Calu3 (cell line): ENCODE results near the gene PDZD2. TPM values are rescaled to one million over a fixed set of nuclear protein-coding genes. Genes with fewer than 3 reads are reported as not detected.
A peak's percentile ranks its signal among the peaks of the same experiment; 100 is the strongest.

Experiments used
- BruUV-seq: library from RNA; stranded (reverse); fragments of 400-500 nt; replicated peaks from 2 replicates; lab custom pipeline; 2021; lab: Mats Ljungman, UMichigan
- CTCF ChIA-PET: fragments of 300-600 bp; sonication (Branson Sonifier 250); formaldehyde crosslinking; loops from one replicate; lab custom pipeline; 2022; ENCODE audit warnings: antibody characterized with exemption; lab: Charles Lee
- DNase-seq: peaks from one replicate; pipeline ENCODE4 v3.0.0; 2022
- H3K27ac Mint-ChIP-seq: one replicate; pipeline ENCODE4 v1.8.0; 2022; ENCODE audit warnings: mixed read lengths; ENCODE audit not compliant: unreplicated experiment
- H3K27me3 Mint-ChIP-seq: one replicate; pipeline ENCODE4 v1.8.0; 2022; ENCODE audit warnings: mixed read lengths; ENCODE audit not compliant: unreplicated experiment
- H3K36me3 Mint-ChIP-seq: one replicate; pipeline ENCODE4 v1.8.0; 2022; ENCODE audit warnings: mild to moderate bottlenecking, moderate library complexity, mixed read lengths; ENCODE audit not compliant: insufficient read depth, unreplicated experiment
- H3K4me1 Mint-ChIP-seq: one replicate; pipeline ENCODE4 v1.8.0; 2022; ENCODE audit warnings: mild to moderate bottlenecking, low read depth, mixed read lengths; ENCODE audit not compliant: unreplicated experiment
- H3K4me3 Mint-ChIP-seq: one replicate; pipeline ENCODE4 v1.8.0; 2022; ENCODE audit warnings: mild to moderate bottlenecking, low read depth, moderate library complexity, mixed read lengths; ENCODE audit not compliant: unreplicated experiment
- H3K9me3 Mint-ChIP-seq: one replicate; pipeline ENCODE4 v1.8.0; 2022; ENCODE audit warnings: low read depth, mixed read lengths; ENCODE audit not compliant: unreplicated experiment
- intact Hi-C: fragments of 100-400 bp; cut with micrococcal nuclease; formaldehyde crosslinking; loops from one replicate; pipeline ENCODE4 v1.10.0; 2022; ENCODE audit not compliant: unreplicated experiment
- total RNA-seq: library from RNA; stranded (reverse); gene quantifications from 2 replicates; pipeline ENCODE4 v1.2.3, GENCODE V29; 2022
- TF ChIP-seq, protein P1 (sequence below): fragments of 200-600 bp; IDR thresholded peaks from one replicate; pipeline ENCODE4 v1.8.0; 2022; ENCODE audit warnings: antibody characterized with exemption; ENCODE audit not compliant: unreplicated experiment

PDZD2 gene
- total RNA-seq, 1 experiment from 2014 or later, result 0.97 TPM

DNA sequence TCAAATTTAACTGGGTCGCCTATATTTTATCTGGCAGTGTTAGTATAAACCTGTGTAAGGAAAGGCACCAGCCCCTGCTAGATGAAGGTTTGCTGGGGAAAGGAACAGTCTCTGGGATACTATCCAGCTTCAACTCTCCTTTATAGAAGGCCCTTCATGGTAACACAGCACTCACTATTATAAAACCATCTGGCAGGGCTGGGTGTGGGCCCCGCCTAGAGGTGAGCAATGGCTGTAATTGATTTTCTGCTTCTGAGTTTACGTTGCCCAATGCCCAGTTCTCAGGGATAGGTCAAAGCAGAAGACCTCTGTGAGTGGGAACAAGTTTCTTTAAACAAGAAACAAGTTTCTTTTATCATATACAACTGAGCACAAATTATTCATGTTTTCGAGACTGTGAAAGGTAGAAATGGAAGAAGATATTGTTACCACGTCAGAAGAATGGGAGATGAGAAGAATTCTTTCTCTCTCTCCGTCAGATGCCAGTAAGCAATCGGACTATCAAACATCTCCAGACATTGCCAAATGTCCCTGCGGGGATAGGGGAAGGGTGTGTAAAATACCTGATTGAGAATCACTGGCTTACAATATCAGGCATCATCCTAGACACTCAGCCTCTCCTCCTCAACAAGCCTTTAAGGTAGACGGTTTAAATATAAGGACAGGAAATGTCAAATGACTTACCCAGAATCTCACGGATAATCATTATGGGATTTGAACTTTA is 205.9 kb downstream of the PDZD2 start:
- CTCF ChIA-PET, result no interaction called here
- Mint-ChIP-seq H3K4me3 (no peak overlapping the region), H3K36me3 (no peaks in the 10 kb centered on the region), H3K27ac (no peak overlapping the region), H3K4me1 (peaks cover 15% of the 10 kb centered on the region), H3K27me3 (peaks cover 29% of the 10 kb centered on the region), H3K9me3 (peaks cover 2% of the 10 kb centered on the region)
- peak; percentile 47 for DNase-seq
- no TSS peak for BruUV-seq
- intact Hi-C loops, result no loop called here
- TF ChIP-seq, protein P1, sequence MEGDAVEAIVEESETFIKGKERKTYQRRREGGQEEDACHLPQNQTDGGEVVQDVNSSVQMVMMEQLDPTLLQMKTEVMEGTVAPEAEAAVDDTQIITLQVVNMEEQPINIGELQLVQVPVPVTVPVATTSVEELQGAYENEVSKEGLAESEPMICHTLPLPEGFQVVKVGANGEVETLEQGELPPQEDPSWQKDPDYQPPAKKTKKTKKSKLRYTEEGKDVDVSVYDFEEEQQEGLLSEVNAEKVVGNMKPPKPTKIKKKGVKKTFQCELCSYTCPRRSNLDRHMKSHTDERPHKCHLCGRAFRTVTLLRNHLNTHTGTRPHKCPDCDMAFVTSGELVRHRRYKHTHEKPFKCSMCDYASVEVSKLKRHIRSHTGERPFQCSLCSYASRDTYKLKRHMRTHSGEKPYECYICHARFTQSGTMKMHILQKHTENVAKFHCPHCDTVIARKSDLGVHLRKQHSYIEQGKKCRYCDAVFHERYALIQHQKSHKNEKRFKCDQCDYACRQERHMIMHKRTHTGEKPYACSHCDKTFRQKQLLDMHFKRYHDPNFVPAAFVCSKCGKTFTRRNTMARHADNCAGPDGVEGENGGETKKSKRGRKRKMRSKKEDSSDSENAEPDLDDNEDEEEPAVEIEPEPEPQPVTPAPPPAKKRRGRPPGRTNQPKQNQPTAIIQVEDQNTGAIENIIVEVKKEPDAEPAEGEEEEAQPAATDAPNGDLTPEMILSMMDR, result peak; percentile 19

DNA sequence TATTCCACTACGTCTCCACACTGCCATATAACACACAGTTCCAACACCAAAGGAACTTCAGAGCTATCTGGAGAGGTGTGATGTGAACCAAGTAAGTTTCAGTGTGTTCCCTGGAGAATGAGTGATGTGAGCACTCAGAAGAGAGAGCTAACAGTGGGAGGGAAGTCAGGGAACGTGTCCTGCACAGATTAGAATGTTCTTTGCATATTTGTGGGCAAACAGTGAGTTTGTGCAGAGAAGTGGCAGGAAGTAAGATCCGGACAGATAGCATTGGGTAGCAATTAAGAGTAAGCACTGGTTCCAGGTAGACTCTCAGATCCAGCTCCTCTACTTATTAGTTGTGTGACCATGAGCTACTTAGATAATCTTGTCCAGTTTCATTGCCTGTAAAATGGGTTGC is 206.4 kb downstream of the PDZD2 start:
- H3K9me3 Mint-ChIP-seq, result peaks cover 2% of the 10 kb centered on the region
- CTCF ChIA-PET, result no interaction called here
- BruUV-seq, result no TSS peak
- H3K27me3 Mint-ChIP-seq, result peaks cover 29% of the 10 kb centered on the region
- intact Hi-C loops, result no loop called here
- no peaks in the 10 kb centered on the region for H3K36me3 Mint-ChIP-seq
- peaks cover 15% of the 10 kb centered on the region for H3K4me1 Mint-ChIP-seq
- TF ChIP-seq, protein P1, result no peak
- no peak overlapping the region for H3K27ac Mint-ChIP-seq
- H3K4me3 Mint-ChIP-seq, result no peak overlapping the region
- no peak for DNase-seq

DNA sequence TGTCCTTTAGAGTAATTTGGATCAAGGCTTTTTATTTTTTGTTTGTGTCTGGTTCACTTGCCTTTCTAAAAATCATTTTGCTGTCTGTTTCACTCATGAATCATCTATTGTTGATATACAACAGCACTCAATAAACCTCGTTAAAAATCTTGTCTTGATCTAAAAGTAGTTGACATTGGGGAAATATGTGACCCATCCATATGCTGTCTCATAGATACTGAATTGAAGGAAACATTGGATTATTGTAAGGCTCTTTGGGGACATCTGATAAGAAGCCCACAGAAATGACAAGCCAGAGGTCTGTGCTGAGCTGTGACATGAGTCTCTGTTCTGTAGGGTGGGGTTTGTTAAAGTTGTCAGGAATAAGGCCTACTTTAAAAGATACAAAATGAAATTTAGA is 208.0 kb downstream of the PDZD2 start:
- Mint-ChIP-seq H3K4me1 (peaks cover 15% of the 10 kb centered on the region), H3K36me3 (no peaks in the 10 kb centered on the region), H3K27ac (no peak overlapping the region), H3K9me3 (no peaks in the 10 kb centered on the region), H3K27me3 (peaks cover 29% of the 10 kb centered on the region), H3K4me3 (no peak overlapping the region)
- CTCF ChIA-PET, result no interaction called here
- no TSS peak for BruUV-seq
- DNase-seq, result no peak
- TF ChIP-seq, protein P1, result no peak
- intact Hi-C loops, result no loop called here

DNA sequence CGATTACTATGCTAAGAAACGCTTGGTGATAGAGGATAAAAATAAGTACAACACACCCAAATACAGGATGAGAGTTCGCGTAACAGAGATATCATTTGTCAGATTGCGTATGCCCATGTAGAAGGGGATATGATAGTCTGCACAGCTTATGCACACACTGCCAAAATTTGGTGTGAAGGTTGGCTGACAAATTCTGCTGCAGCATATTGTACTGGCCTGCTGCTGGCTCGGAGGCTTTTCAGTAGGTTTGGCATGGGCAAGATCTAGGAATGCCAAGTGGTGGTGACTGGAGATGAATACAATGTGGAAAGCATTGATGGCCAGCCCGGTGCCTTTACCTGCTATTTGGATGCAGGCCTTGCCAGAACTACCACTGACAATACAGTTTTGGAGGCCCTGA is 208.4 kb downstream of the PDZD2 start:
- Mint-ChIP-seq H3K4me1 (peaks cover 15% of the 10 kb centered on the region), H3K4me3 (no peak overlapping the region), H3K9me3 (no peaks in the 10 kb centered on the region), H3K27ac (no peak overlapping the region), H3K36me3 (no peaks in the 10 kb centered on the region), H3K27me3 (peaks cover 29% of the 10 kb centered on the region)
- CTCF ChIA-PET, result no interaction called here
- intact Hi-C loops, result no loop called here
- BruUV-seq, result no TSS peak
- TF ChIP-seq, protein P1, result no peak
- DNase-seq, result no peak
